ENCODE data around the gene CDH11.

GRCh38 chr16:65065031-65065430, 56.8 kb downstream of the CDH11 start:
- TF ChIP-seq RB1 (IDR thresholded peaks at IDR 0.05; ENCODE audit: low read depth): no peak
- no peak for TF ChIP-seq STAT6 (CRISPR knock-in tag; IDR thresholded peaks at IDR 0.05)
- TF ChIP-seq FOXP4 (CRISPR knock-in tag; IDR thresholded peaks at IDR 0.05; ENCODE audit: borderline replicate concordance): no peak
- TF ChIP-seq PKNOX1 (IDR thresholded peaks at IDR 0.05): no peak
- TF ChIP-seq ZNF280A (IDR thresholded peaks at IDR 0.05; ENCODE audit: low read depth, partially characterized antibody): no peak
- no peak for TF ChIP-seq POLR2AphosphoS5 (IDR thresholded peaks at IDR 0.05; ENCODE audit: control insufficient read depth, insufficient read depth, low read depth, low read length)
- no peak for TF ChIP-seq CTCF (IDR thresholded peaks at IDR 0.05 in 2 of 3, conservative IDR thresholded peaks at IDR 0.05 in 1 of 3; ENCODE audit: insufficient read depth in 2 of 3, low read depth in 1 of 3, low read length in 3 of 3)
- no peak for TF ChIP-seq EZH2 (IDR thresholded peaks at IDR 0.05; ENCODE audit: borderline replicate concordance, low read depth, low read length)
- no peak for TF ChIP-seq ZFX (CRISPR knock-in tag; IDR thresholded peaks at IDR 0.05)
- TF ChIP-seq RUNX1 (IDR thresholded peaks at IDR 0.05; ENCODE audit: low read depth): no peak
- no peak for TF ChIP-seq TBL1XR1 (IDR thresholded peaks at IDR 0.05; ENCODE audit: low read length in 2 of 2)
- no peak for TF ChIP-seq ZNF407 (IDR thresholded peaks at IDR 0.05; ENCODE audit: low read depth)
- TF ChIP-seq IFI16 (CRISPR knock-in tag; IDR thresholded peaks at IDR 0.05): no peak

Measured in K562 (cell line).